Neural cell (in vitro differentiated cells): ENCODE data around the gene CDK13. TPM values are rescaled to one million over a fixed set of nuclear protein-coding genes. Genes with fewer than 3 reads are reported as not detected.

Source experiments
- H2AFZ ChIP-seq: fragments of 200-600, 300-800 bp; sonication (generic), shearing (Covaris generic); 2 replicates; pipeline ENCODE4 v1.6.0; 2014; ENCODE audit warnings: low read depth, mild to moderate bottlenecking, antibody characterized with exemption, low read length, moderate library complexity
- H3F3A ChIP-seq: fragments of 200-600 bp; shearing (Covaris generic); 2 replicates; pipeline ENCODE4 v1.6.1; 2016; ENCODE audit warnings: mild to moderate bottlenecking, moderate library complexity, mixed read lengths, antibody characterized with exemption, low read length; ENCODE audit not compliant: insufficient read depth, poor library complexity, severe bottlenecking
- H3K27ac ChIP-seq: fragments of 200-600, 300-800 bp; sonication (generic), shearing (Covaris generic); 2 replicates; pipeline ENCODE4 v1.5.1; 2014; ENCODE audit warnings: mild to moderate bottlenecking, low read length, moderate library complexity
- H3K27me3 ChIP-seq: fragments of 300-800, 200-600 bp; sonication (generic), shearing (Covaris generic); 2 replicates; pipeline ENCODE4 v1.6.0; 2014; ENCODE audit warnings: mild to moderate bottlenecking, low read depth, low read length, moderate library complexity; ENCODE audit not compliant: insufficient read depth
- H3K36me3 ChIP-seq: fragments of 300-800, 200-600 bp; sonication (generic), shearing (Covaris generic); 2 replicates; pipeline ENCODE4 v1.5.1; 2014; ENCODE audit warnings: mild to moderate bottlenecking, antibody characterized with exemption, low read length, moderate library complexity; ENCODE audit not compliant: insufficient read depth
- H3K4me2 ChIP-seq: fragments of 300-800, 200-600 bp; sonication (generic), shearing (Covaris generic); 2 replicates; pipeline ENCODE4 v1.6.0; 2014; ENCODE audit warnings: mild to moderate bottlenecking, low read length
- H3K4me3 ChIP-seq: fragments of 300-800, 200-600 bp; sonication (generic), shearing (Covaris generic); 2 replicates; pipeline ENCODE4 v1.5.1; 2014; ENCODE audit warnings: mild to moderate bottlenecking, low read length, moderate library complexity
- H3K79me2 ChIP-seq: fragments of 200-600 bp; shearing (Covaris generic); replicated peaks from 2 replicates; pipeline ENCODE4 v1.6.0; 2014; ENCODE audit warnings: mild to moderate bottlenecking, low read length, moderate library complexity; ENCODE audit not compliant: insufficient read depth
- H3K9ac ChIP-seq: fragments of 300-800, 200-600 bp; sonication (generic), shearing (Covaris generic); 2 replicates; pipeline ENCODE4 v1.6.1; 2016; ENCODE audit warnings: mild to moderate bottlenecking, low read length, mixed read lengths
- H3K9me2 ChIP-seq: fragments of 200-600 bp; shearing (Covaris generic); 2 replicates; pipeline ENCODE4 v1.6.1; 2016; ENCODE audit warnings: mild to moderate bottlenecking, low read length, mixed read lengths; ENCODE audit not compliant: insufficient read depth
- H3K9me3 ChIP-seq: fragments of 200-600, 300-800 bp; sonication (generic), shearing (Covaris generic); 2 replicates; pipeline ENCODE4 v1.6.1; 2016; ENCODE audit warnings: mild to moderate bottlenecking, mixed run types, low read length, moderate library complexity, mixed read lengths
- H4K20me1 ChIP-seq: fragments of 200-600 bp; shearing (Covaris generic); 2 replicates; pipeline ENCODE4 v1.6.1; 2016; ENCODE audit warnings: mild to moderate bottlenecking, mixed run types; ENCODE audit not compliant: insufficient read depth
- EP300 ChIP-seq: fragments of 450-650 bp; conservative IDR thresholded peaks from 2 replicates; pipeline ENCODE4 v1.6.1; 2014; ENCODE audit warnings: antibody characterized with exemption, mild to moderate bottlenecking, moderate library complexity; ENCODE audit not compliant: poor library complexity, severe bottlenecking
- EZH2 ChIP-seq: fragments of 200-600, 300-800 bp; shearing (Covaris generic), sonication (generic); IDR thresholded peaks from 2 replicates; pipeline ENCODE4 v1.6.1; 2014; ENCODE audit warnings: antibody characterized with exemption, low read length, borderline replicate concordance, mild to moderate bottlenecking; ENCODE audit not compliant: insufficient read depth, poor library complexity, severe bottlenecking
- MXI1 ChIP-seq: fragments of 450-650 bp; conservative IDR thresholded peaks from 2 replicates; pipeline ENCODE4 v1.6.1; 2014; ENCODE audit warnings: antibody characterized with exemption, mild to moderate bottlenecking; ENCODE audit not compliant: poor library complexity, severe bottlenecking
- POLR2AphosphoS5 ChIP-seq: IDR thresholded peaks from 2 replicates; pipeline ENCODE4 v1.6.1; 2012
- RAD21 ChIP-seq: fragments of 450-650 bp; conservative IDR thresholded peaks from 2 replicates; pipeline ENCODE4 v1.6.1; 2014; ENCODE audit warnings: antibody characterized with exemption, mild to moderate bottlenecking, moderate library complexity
- SMC3 ChIP-seq: fragments of 450-650 bp; conservative IDR thresholded peaks from 2 replicates; pipeline ENCODE4 v1.6.1; 2014; ENCODE audit warnings: antibody characterized with exemption, mild to moderate bottlenecking, moderate library complexity; ENCODE audit not compliant: poor library complexity
- TAF1 ChIP-seq: IDR thresholded peaks from 2 replicates; pipeline ENCODE4 v1.6.1; 2012; ENCODE audit warnings: low read depth
- polyA plus RNA-seq: library from polyadenylated mRNA; depleted of rRNA; stranded (reverse); fragments of >200 nt; gene quantifications from 2 replicates; pipeline ENCODE4 v1.2.3, GENCODE V29; 2014
- TF ChIP-seq, protein P1 (sequence below): fragments of 450-650 bp; IDR thresholded peaks from 2 replicates; pipeline ENCODE4 v1.5.1; 2014; ENCODE audit warnings: antibody characterized with exemption, mild to moderate bottlenecking, moderate library complexity; ENCODE audit not compliant: poor library complexity, severe bottlenecking
- TF ChIP-seq, protein P2 (sequence below): IDR thresholded peaks from 2 replicates; pipeline ENCODE4 v1.6.1; 2012; ENCODE audit warnings: borderline replicate concordance

CDK13 gene
- polyA plus RNA-seq, 1 donor from 2014 or later = 27.0 TPM

GRCh38 chr7:40041456-40041855 lies 91.4 kb downstream of the CDK13 start:
- H3K9me3 ChIP-seq = no peaks in the 10 kb centered on the region
- H3K4me3 ChIP-seq = no peak overlapping the region
- H3K27ac ChIP-seq = no peak overlapping the region
- no peaks in the 10 kb centered on the region for H3K79me2 ChIP-seq
- H3K9me2 ChIP-seq = no peaks in the 10 kb centered on the region
- peaks cover 8% of the 10 kb centered on the region for H3K36me3 ChIP-seq
- H3K4me2 ChIP-seq = no peak overlapping the region
- H3K27me3 ChIP-seq = no peaks in the 10 kb centered on the region
- H2AFZ ChIP-seq = no peak overlapping the region
- H3F3A ChIP-seq = no peaks in the 10 kb centered on the region
- H3K9ac ChIP-seq = no peak overlapping the region
- no peaks in the 10 kb centered on the region for H4K20me1 ChIP-seq
- TF ChIP-seq EP300 (no peak), SMC3 (no peak), TAF1 (no peak), RAD21 (no peak), EZH2 (no peak), MXI1 (no peak), POLR2AphosphoS5 (no peak)
- TF ChIP-seq, protein P1, sequence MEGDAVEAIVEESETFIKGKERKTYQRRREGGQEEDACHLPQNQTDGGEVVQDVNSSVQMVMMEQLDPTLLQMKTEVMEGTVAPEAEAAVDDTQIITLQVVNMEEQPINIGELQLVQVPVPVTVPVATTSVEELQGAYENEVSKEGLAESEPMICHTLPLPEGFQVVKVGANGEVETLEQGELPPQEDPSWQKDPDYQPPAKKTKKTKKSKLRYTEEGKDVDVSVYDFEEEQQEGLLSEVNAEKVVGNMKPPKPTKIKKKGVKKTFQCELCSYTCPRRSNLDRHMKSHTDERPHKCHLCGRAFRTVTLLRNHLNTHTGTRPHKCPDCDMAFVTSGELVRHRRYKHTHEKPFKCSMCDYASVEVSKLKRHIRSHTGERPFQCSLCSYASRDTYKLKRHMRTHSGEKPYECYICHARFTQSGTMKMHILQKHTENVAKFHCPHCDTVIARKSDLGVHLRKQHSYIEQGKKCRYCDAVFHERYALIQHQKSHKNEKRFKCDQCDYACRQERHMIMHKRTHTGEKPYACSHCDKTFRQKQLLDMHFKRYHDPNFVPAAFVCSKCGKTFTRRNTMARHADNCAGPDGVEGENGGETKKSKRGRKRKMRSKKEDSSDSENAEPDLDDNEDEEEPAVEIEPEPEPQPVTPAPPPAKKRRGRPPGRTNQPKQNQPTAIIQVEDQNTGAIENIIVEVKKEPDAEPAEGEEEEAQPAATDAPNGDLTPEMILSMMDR = no peak
- TF ChIP-seq, protein P2, sequence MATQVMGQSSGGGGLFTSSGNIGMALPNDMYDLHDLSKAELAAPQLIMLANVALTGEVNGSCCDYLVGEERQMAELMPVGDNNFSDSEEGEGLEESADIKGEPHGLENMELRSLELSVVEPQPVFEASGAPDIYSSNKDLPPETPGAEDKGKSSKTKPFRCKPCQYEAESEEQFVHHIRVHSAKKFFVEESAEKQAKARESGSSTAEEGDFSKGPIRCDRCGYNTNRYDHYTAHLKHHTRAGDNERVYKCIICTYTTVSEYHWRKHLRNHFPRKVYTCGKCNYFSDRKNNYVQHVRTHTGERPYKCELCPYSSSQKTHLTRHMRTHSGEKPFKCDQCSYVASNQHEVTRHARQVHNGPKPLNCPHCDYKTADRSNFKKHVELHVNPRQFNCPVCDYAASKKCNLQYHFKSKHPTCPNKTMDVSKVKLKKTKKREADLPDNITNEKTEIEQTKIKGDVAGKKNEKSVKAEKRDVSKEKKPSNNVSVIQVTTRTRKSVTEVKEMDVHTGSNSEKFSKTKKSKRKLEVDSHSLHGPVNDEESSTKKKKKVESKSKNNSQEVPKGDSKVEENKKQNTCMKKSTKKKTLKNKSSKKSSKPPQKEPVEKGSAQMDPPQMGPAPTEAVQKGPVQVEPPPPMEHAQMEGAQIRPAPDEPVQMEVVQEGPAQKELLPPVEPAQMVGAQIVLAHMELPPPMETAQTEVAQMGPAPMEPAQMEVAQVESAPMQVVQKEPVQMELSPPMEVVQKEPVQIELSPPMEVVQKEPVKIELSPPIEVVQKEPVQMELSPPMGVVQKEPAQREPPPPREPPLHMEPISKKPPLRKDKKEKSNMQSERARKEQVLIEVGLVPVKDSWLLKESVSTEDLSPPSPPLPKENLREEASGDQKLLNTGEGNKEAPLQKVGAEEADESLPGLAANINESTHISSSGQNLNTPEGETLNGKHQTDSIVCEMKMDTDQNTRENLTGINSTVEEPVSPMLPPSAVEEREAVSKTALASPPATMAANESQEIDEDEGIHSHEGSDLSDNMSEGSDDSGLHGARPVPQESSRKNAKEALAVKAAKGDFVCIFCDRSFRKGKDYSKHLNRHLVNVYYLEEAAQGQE = no peak

GRCh38 chr7:40043164-40043563 lies 93.1 kb downstream of the CDK13 start:
- no peaks in the 10 kb centered on the region for H3K27me3 ChIP-seq
- no peaks in the 10 kb centered on the region for H4K20me1 ChIP-seq
- H3K27ac ChIP-seq = no peak overlapping the region
- H3K4me2 ChIP-seq = no peak overlapping the region
- H3F3A ChIP-seq = no peaks in the 10 kb centered on the region
- H3K4me3 ChIP-seq = no peak overlapping the region
- TF ChIP-seq POLR2AphosphoS5 (no peak), EP300 (no peak), TAF1 (no peak), MXI1 (no peak), SMC3 (no peak), RAD21 (no peak), EZH2 (no peak)
- TF ChIP-seq, protein P2 = no peak
- TF ChIP-seq, protein P1 = no peak
- H3K36me3 ChIP-seq = peaks cover 8% of the 10 kb centered on the region
- no peaks in the 10 kb centered on the region for H3K79me2 ChIP-seq
- H3K9me3 ChIP-seq = no peaks in the 10 kb centered on the region
- no peak overlapping the region for H3K9ac ChIP-seq
- H2AFZ ChIP-seq = no peak overlapping the region
- no peaks in the 10 kb centered on the region for H3K9me2 ChIP-seq
